LoVo (cell line): ENCODE measurements around the gene C6orf141.

Experiments
- DNase-seq: peaks from one replicate; pipeline ENCODE4 v3.0.0-alpha.2; 2016; ENCODE audit warnings: low spot score

C6orf141 gene

DNA sequence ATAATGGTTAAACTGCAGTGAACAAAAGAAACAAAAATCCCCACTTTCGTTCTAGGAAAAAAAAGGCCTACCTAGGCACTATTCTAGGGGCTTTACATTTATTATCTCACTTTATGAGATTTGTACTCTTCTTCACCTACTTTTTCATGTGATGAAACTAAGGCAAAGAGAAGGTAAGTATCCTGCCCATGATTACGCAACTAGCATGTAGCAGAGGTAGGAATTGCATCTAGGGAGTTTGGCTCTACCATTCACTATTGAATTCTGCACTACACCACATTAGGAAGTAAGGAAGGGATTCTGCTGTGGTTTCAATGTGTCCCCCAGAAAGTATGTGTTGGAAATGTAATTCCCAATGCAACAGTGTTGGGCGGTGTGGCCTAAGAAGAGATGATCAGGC, 11.4 kb upstream of the C6orf141 start:
- DNase-seq, result no peak

DNA sequence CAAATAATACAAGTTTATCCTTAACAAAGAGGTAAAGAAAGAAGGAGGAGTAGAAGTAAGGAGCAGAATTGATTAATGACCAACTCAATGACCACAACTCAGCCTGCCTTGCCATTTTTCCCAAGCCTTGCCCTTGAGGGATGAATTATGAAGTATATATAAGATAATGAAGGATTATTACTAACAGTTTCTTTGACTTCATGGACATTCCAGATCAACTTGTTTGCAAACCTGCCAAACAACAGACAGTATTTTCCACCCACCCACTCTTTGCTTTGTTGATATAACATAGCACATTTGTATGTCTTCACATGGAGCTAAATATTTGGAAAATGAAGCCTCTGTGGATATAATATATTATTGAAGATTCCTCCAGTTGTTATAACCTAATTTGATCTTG, 9.9 kb upstream of the C6orf141 start:
- DNase-seq, result no peak

DNA sequence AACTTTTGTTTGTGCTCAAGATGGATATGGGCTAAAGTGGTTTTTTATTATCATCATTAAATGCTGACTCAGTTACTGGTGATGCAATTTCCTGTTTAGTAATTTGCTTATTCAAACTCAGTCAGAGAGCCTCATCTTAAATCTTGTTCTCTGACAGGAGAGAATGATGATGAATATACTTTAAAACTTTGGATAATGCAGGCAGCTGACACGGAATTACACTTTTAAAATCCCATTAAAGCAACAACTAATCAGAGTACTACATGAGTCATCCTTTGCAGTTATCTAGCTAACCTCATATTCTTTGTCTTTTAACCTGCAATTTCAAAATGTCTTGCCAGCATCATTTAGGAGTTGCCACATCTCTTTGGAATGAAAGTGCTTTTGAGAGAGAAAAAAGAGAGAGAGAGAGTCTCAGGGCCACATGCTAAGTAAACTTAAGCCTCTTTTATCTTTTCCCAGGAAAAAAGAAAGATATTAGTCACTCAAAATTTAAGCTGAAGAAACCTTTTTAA, 9.2 kb upstream of the C6orf141 start:
- DNase-seq, result peak; percentile 74

DNA sequence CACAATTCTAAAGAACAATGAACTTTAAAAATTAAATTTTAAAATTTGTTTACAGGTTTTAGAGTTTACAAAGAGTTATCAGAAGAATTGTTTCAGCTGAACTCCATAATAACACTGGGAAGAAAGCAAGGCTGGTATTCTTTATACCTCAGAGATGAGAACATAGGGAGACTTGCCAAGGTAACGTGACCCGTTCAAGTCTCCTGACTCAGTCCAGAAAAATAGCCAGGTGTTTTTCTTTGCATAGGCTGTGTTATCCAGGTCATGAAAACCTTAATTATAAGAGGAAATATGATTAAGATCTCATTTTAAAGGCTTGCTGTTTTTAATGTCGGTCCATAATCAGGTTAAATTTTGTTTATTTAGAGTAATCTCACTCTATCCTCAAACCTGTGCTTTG, 8.5 kb upstream of the C6orf141 start:
- DNase-seq, result no peak

DNA sequence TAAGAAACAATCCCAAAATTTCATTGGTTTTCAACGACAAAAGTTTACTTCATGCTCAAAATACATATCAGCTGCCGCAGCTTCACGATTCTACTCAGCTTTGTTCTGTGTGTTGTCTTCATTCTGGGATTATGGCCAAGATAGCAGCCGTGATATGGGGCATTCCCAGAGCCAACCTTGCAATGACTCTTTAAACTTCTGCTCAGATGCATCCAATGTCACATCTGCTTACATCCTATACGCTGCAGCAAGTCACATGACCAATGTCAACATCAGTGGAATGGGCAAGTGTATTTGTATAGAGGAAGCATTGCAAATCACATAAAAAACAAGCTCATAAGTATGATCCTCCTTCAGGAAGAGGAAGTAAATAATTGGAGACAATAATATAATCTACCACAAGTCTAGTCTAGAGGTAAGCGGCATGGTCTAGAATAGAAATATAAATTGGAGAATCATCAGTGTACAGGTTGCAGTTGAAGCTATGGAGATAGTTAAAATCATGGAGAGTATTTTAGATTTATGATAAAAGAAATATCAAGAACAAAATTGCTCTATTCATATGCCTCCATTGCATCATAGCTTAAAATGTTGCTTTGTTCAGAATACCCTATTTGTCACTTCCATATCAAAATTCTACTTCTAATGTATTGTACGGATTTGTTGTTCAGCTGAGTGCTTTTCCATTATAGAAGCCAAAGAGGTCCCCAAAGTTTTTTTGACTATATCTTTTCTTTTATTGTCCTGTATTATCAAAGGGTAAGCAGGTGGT, 7.2 kb upstream of the C6orf141 start:
- no peak for DNase-seq

DNA sequence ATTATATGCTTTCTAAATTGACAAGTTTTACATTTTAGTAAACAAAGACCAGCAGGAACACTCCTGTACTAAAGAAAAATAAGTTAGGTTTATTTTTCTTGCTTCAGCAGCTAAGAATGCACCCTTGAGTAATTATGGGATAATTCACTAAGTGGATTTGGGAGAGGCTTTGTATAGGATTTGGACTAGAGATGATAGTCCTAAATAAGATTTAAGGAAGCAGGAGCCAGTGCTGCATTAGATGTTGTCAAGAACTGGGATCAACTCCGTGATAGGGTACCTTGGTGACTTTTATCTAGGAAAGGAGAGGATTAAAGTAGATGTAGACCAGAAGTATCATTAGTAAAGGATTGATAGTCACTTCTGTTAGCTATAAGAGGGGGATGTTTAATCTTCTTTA, 4.1 kb upstream of the C6orf141 start:
- no peak for DNase-seq

DNA sequence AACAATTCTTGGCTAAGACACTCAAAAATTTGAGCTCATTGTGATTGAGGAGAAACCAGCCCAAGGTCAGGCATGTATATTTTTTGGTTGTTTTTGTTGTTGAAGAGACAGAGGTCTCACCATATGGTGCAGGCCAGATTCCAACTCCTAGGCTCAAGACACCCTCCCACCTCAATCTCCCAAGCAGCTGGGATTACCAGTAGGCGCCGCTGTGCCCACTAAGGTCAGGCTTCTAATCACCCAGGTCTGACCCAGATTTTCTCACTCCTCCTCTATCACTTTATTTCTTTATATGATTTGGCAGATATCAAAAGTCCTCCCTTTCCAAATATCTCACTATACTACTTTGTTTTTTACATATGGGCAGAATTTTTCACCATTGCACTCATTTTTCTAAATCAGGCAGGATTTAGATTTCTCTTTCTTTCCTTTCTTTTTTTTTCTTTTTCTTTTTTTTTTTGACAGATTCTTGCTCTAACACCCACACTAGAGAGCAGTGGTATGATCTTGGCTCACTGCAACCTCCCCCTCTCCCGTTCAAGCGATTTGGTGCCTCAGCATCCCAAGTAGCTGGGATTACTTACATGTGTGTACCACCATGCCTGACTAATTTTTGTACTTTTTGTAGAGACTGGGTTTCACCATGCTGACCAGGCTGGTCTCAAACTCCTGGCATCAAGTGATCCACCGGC, 1.7 kb upstream of the C6orf141 start:
- no peak for DNase-seq

DNA sequence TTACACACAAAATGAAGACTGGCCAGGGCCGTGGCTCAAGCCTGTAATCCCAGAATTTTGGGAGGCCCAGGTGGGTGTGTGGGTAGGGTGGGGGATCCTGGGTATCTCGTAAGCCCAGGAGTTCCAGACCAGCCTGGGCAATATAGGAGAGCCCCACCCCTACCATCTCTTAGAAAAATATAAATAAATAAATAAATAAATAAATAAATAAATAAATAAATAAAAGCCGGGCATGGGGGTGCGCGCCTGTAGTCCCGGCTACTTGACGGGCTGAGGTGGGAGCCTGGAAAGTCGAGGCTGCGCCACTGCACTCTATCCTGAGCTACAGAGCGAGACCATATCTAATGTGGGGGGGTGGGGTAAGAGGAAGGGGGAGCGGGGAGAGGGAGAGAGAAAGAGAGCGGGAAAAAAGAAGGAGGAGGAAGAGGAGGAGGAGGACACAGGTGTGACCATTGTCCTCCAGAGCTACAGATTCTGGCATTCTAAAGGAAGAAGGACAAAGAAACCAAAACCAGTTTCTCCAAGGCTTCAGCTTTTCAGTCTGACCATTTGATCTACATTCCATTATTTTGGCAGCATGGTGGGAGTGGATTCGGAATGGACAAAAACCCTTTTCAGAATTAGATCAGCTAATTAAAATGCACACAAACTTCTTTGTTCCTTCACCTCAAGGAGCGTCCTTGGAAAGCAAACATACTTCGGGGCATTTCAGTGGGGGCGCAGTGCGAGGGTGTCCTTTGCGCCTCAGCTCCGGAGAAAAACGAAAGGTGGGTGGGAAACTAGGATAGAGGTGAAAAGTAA, 577 bp upstream of the C6orf141 start:
- no peak for DNase-seq

DNA sequence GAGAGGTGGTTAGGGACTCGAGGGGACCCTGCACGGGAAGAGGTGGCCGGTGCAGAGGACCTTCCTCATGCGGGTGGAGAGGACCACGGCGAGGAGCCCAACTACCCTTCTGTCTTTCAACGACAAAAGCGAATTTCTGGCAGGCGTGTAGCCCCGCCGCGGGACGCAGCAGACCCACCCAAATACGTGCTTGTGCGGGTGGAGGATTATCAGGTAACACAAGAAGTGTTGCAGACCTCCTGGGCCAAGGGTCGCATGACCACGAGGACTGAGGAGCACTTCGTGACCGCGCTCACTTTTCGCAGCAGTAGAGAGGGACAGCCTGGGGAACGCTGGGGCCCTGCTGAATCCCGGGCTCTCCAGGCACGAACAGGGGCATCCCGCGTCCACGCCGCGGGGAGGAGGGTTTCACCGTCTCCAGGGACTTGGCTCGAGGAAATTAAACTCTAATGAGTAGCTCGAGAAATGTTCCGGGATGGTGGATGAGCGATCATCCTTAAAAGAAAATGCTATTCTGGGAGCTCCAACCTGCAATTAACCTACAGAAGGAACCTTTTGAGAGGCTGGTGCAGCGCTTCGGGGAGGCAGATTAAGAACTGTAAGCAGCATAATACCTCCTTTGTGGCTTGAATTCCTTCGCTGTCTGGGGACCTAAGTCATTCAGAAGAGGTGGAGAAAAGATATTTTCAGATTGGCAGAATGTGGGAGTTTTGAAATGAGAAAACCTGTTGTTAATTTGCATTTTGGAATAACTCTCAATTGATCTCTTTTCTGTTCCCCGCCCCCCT, 804 bp downstream of the C6orf141 start:
- DNase-seq, result peak; percentile 26

DNA sequence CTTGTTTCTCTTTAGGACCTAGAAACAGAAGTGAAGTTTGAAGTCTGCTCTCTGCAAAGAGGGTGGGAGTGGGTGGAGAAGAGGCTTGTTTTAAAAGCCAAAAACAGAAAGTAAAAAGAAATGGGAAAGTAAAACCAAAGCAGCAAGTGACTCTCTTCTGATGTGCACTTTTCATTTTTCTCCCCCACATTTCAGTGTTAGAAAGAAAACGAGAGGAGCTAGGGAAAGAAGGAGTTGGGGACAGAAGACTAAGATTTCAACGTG, 1.3 kb downstream of the C6orf141 start:
- DNase-seq, result no peak

DNA sequence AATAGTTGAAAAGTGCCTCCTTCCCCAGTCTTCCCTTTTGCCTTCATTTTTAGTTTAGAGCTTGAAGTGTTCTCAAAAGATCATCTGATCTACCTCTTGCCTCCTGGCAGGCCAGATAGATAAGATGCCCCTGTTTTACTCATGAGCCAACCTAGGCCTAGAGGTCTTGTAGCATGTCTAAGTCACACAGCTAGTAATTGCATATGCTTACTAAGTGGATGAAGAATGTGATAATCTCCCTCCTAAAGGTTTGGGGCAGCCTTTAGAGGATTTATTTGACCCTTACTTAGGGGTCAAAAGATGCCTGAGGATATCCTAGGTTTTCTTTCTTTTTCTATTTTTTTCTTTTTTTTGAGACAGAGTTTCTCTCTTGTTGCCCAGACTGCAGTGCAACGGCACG, 2.1 kb downstream of the C6orf141 start:
- no peak for DNase-seq

DNA sequence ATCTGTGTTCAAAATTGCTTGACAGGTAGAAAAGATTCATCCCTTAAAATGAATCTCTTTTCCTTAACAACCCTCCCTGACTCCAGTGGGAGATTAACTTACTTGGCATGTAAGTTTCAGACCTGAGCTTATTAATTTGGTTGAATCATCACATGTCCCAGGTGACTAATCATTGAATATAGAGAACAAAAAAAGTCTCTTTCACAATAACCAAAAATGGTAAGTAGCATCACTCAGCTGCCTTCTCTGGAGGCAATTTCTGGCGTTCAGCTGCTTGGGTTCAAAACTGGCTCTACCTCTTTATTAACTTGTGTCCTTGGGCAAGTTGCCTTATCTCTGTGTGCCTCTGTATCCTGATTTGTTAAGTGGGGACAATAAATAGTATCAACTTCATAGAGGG, 2.9 kb downstream of the C6orf141 start:
- peak; percentile 50 for DNase-seq

DNA sequence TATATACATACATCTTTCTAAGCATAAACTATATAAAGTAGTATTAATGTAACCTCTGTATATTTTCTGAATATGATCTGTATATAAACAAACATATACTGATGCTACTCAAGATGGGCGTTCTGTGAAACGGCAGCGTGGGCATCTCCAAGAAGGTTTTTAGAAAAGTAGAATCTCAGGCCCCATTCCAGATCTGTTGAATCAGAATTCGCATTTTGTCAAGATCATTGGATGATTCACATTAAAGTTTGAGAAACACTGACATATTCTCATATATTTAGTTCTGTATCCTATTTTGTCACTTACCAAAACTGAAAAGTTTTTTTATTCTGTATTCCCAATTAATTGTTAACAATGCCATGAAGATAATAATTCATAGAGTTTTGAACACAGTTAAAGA, 5.5 kb downstream of the C6orf141 start:
- DNase-seq, result no peak

DNA sequence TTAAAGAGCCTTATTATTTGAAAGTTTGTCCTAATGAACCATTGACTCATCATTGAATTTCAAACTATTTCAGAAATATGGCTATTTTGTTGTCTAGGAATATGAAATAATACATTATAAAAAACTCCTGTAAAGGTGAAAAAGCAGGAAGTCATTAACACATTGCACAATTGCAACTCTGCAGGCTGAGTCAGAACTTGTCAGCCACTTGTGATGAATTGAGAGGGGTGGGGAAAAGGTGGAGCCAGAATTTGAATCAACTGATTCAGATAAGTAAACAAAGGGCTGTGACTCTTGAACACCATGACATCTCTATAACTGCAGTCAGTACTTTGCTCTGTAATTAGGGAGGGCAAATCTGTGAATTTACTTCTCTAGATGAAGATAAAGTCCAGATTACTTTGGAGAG, 6.0 kb downstream of the C6orf141 start:
- peak; percentile 89 for DNase-seq

DNA sequence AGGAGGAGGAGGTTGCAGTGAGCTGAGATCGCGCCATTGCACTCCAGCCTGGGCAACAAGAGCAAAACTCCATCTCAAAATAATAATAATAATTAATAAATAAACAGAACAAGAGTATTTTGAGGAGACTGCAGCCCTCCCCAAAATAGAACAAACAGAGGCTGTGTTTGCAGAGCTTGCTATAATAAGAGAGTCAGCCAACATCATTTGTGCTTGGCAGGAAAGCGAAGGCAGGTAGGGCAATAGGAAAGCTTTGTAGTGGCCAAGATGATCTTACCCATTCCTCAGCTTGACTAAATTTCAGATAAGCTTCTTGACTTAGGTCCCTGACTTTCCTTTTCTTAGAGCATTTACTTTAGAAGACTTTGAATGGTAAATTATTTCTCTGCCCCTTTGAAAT, 6.7 kb downstream of the C6orf141 start:
- DNase-seq, result no peak

DNA sequence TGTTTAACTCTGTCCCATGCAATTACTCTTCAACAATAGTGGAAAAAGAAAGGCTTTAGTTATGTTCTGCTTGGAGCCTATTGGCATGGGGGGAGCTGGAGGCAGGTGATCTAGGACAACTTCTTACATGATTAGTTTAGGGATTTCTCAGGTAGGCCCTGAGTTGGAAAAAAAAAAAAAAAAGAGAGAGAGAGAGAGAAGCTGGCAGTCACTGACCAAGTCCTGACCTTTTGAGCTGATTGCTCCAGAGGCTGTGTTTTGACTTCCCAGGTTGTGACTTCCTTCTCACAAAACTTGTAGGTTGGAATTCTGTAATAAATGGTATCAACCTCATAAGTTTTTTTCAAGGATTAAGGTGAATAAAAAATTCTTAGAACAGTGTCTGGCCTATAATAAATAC, 7.8 kb downstream of the C6orf141 start:
- DNase-seq, result no peak

DNA sequence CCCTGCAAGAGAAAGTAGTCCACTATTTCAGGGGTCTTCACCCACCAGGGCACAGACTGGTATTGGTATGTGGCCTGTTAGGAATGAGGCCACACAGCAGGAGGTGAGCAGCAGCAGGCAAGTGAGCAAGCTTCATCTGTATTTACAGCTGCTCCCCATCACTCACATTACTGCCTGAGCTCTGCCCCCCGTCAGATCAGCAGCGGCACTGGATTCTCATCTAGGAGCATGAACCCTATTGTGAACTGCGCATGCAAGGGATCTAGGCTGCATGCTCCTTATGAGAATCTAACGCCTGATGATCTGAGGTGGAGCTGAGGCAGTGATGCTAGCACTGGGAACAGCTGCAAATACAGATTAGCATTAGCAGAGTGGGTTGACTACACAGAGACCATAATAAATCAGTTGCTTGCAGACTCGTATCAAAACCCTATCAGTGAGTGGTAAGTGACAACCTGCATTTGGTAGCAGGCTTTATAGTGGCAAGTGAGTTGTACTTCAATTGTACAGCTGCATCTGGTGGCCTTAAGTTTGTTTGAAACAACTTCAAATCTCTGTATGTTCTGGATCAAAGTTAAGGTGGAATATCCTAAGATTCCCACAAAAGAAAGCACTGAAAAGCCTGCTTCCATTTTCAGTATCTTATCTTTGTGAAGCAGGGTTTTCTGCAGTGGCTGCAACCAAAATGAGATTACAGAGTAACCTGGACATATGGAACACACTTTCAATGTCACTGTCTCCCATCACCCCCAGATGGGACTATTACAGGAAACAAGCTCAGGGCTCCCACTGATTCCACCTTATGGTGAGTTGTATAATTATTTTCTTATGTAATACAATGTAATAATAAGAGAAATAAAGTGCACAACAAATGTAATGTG, 12.8 kb downstream of the C6orf141 start:
- no peak for DNase-seq

DNA sequence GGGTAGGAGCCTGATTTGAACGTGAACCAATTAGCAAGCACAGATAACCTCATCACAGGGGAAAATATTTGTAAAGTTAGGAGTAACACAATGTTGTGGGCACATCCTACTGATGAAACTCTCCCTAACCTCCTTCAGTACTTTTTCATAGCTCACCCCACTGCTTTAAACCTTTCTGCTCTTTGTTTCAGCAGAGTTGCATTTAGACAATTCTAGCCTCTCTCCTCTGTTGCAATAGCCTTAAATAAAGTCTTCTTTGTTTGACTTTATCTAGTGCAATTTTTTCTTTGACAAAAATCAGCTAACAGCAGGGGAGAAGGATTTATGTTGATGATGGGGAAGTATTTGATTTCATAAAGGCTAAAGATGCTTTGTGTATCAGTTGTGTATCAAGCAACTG, 14.1 kb downstream of the C6orf141 start:
- no peak for DNase-seq

DNA sequence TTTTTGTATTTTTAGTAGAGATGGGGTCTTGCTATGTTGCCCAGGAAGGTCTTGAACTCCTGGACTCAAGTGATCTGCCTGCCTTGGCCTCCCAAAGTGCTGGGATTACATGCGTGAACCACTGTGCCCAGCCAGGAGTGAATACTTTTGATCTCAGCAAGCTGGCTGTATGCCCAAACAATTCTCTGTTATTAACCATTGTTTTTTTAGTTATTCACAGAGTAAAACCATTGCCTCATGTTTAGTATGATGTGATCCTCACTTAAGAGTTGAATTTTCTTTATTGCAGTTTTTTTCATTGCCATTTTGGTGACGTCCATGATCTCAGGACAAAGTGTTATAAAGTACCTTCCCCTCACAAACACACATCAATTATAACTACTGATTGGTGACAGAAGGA, 14.8 kb downstream of the C6orf141 start:
- DNase-seq, result no peak

DNA sequence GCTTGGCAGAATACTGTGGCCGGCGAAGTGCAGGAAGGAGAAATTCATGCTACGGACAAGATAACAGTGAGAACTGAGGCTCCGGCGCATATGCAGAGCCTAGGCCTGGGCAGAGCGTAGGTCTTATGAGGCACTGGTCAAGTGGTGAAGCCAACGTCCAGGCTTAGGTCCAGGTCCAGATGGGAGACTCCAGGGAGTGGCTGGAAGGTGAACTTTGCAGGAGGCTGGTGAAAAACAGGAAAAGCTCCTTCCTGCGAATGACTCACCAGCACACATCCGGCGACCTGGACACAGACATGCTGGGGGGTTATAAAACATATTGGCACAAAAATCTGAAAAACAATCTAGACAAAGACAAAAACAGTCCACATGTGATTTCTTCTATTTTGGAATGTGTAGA, 15.4 kb downstream of the C6orf141 start:
- no peak for DNase-seq

DNA sequence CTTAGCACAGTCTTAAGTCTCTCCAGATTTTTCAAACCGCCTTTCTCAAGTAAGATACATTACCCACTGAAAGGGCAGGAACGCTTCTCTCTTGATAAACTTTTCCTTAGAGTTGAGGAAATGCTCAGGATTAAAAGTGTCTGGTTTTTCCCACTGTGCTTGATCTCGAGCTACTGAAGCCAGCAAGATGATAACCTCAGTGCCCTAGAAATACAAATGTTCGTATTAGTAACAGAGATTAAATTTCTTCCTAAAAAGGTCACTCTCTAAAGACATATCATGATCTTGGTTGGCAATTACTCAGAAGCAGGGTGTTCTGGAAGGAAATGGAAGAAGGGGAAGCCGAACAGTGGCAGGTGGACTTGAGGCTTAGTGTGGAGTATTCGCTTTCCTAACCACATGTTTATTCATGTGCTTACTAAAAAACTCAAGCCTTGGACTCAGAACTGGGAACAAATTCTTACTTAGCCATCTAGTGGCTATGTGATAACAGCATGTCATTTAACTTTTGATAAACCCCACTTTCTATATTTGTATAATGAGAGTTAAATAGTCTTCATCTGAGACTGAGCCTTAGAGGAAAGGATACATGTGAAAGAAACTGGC, 20.1 kb downstream of the C6orf141 start:
- DNase-seq, result no peak
